Measurements from ENCODE around the gene CRKL. TPM values are rescaled to one million over a fixed set of nuclear protein-coding genes. Genes with fewer than 3 reads are reported as not detected.
A peak's percentile ranks its signal among the peaks of the same experiment; 100 is the strongest.

CRKL gene
- total RNA-seq, 1 experiment from 2014 or later, result 69.9 TPM

DNA sequence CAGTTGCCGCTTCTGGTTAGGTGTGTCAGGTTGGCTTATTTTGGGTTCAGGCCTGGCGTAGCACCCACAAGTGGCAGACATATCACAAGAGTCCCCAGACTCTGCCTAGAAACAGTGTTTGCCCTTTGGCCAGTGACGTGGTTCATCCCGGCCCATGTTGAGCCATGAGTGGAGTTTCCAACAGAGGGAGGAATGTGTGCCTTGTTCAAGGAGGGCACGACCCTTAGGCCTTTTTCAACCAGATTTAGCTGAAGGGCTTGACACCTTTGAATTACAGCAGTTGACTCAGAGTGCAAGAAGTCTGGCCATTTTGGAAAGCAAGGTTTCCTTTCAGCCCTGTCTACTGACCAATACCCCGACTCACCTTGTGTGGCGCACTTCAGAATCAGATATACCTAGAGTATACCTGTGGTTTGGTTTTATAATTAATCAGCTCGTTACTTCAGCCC, 34.7 kb downstream of the CRKL start:
- intact Hi-C loops (cut with micrococcal nuclease; ENCODE audit: unreplicated experiment), result loop anchor here (5.0 kb wide), 1 partner anchor 35 kb away; the partner anchor contains the start of gene CRKL
- no TSS peak for BruUV-seq (replicated peaks)
- Mint-ChIP-seq H3K4me3 (ENCODE audit: low read depth, unreplicated experiment) (peak overlapping the region; percentile 38), H3K9me3 (ENCODE audit: low read depth, unreplicated experiment) (no peaks in the 10 kb centered on the region), H3K27ac (ENCODE audit: unreplicated experiment) (peak overlapping the region; percentile 71), H3K36me3 (ENCODE audit: insufficient read depth, unreplicated experiment) (peaks cover 67% of the 10 kb centered on the region), H3K27me3 (ENCODE audit: unreplicated experiment) (no peaks in the 10 kb centered on the region), H3K4me1 (ENCODE audit: low read depth, unreplicated experiment) (peaks cover 57% of the 10 kb centered on the region)
- TF ChIP-seq CTCF (IDR thresholded peaks at IDR 0.05; ENCODE audit: unreplicated experiment), result peak; percentile 59
- DNase-seq, result peak; percentile 59
- CTCF ChIA-PET, result interaction anchor here (0.7 to 3.4 kb wide), 7 partner anchors 9 to 151 kb away, joined by 3 to 26 read pairs (median 8); partner anchors contain the start of gene CRKL

- intact Hi-C loops (cut with micrococcal nuclease; ENCODE audit: unreplicated experiment), result loop anchor here (5.0 kb wide), 1 partner anchor 35 kb away; the partner anchor contains the start of gene CRKL
- Mint-ChIP-seq H3K27ac (ENCODE audit: unreplicated experiment) (peak overlapping the region; percentile 71), H3K4me1 (ENCODE audit: low read depth, unreplicated experiment) (peaks cover 55% of the 10 kb centered on the region), H3K4me3 (ENCODE audit: low read depth, unreplicated experiment) (peak overlapping the region; percentile 38), H3K9me3 (ENCODE audit: low read depth, unreplicated experiment) (no peaks in the 10 kb centered on the region), H3K27me3 (ENCODE audit: unreplicated experiment) (no peaks in the 10 kb centered on the region), H3K36me3 (ENCODE audit: insufficient read depth, unreplicated experiment) (peaks cover 73% of the 10 kb centered on the region)
- BruUV-seq (replicated peaks), result no TSS peak
- DNase-seq, result no peak
- no peak for TF ChIP-seq CTCF (IDR thresholded peaks at IDR 0.05; ENCODE audit: unreplicated experiment)
- CTCF ChIA-PET, result interaction anchor here (0.7 to 3.4 kb wide), 6 partner anchors 9 to 150 kb away, joined by 3 to 26 read pairs (median 10); partner anchors contain the start of gene CRKL
Observed at GRCh38 chr22:20952544-20953341, 35.5 kb downstream of the CRKL start.

DNA sequence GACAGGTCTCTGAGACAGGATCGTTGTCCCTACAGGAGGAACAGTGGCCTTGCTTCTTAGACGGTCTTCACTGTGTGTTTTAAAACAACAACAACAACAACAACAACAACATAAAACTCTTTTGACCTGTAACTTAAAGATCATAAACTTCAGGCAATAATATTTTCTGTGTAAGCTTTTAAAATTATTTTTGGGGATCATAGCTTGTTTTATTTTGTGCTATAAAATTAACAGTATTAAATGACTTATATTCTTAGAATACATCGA, 36.1 kb downstream of the CRKL start:
- intact Hi-C loops (cut with micrococcal nuclease; ENCODE audit: unreplicated experiment), result loop anchor here (5.0 kb wide), 1 partner anchor 36 kb away; the partner anchor contains the start of gene CRKL
- no peak for DNase-seq
- CTCF ChIA-PET, result interaction anchor here (1.5 to 3.4 kb wide), 4 partner anchors 8 to 67 kb away, joined by 8 to 26 read pairs (median 16); partner anchors contain the start of gene CRKL

More for the DNA sequence above, 36.1 kb downstream of the CRKL start:
- TF ChIP-seq CTCF (IDR thresholded peaks at IDR 0.05; ENCODE audit: unreplicated experiment), result no peak
- H3K27ac Mint-ChIP-seq (ENCODE audit: unreplicated experiment), result no peak overlapping the region
- no peaks in the 10 kb centered on the region for H3K9me3 Mint-ChIP-seq (ENCODE audit: low read depth, unreplicated experiment)
- H3K36me3 Mint-ChIP-seq (ENCODE audit: insufficient read depth, unreplicated experiment), result peaks cover 79% of the 10 kb centered on the region
- no peaks in the 10 kb centered on the region for H3K27me3 Mint-ChIP-seq (ENCODE audit: unreplicated experiment)
- no TSS peak for BruUV-seq (replicated peaks)
- H3K4me3 Mint-ChIP-seq (ENCODE audit: low read depth, unreplicated experiment), result no peak overlapping the region
- H3K4me1 Mint-ChIP-seq (ENCODE audit: low read depth, unreplicated experiment), result peaks cover 60% of the 10 kb centered on the region
